Lung (tissue), 12 donors: ENCODE data around the gene ENOSF1. TPM values are rescaled to one million over a fixed set of nuclear protein-coding genes. Genes with fewer than 3 reads are reported as not detected.
"Not testable (repeated sequence)": the region's sequence is repeated elsewhere in the genome, so short reads cannot be mapped to it uniquely, and the experiment has no call there.

Source experiments
- ATAC-seq: fragments of 200-7000 bp; cut with Tn5 transposase; one replicate; pipeline ENCODE4 v1.9.1; 2020; ENCODE audit warnings: moderate number of reproducible peaks; ENCODE audit not compliant: insufficient read depth, low FRiP score
- DNase-seq, 3 donors: peaks; one replicate each; pipeline ENCODE4 v3.0.0-alpha.2; 2013 to 2017
- H3K27ac ChIP-seq, 2 donors: one replicate each; pipeline ENCODE4 v1.5.1; 2013; ENCODE audit warnings: mild to moderate bottlenecking in 2 of 2, moderate library complexity in 2 of 2, control low read depth in 1 of 2, inconsistent platforms in 1 of 2, low read depth in 1 of 2, low read length in 1 of 2
- H3K27me3 ChIP-seq, 3 donors: one replicate each; pipeline ENCODE4 v1.5.1; 2013; ENCODE audit warnings: low read length in 2 of 3; ENCODE audit not compliant: control insufficient read depth in 3 of 3, insufficient read depth in 3 of 3
- H3K36me3 ChIP-seq, 4 donors: one replicate each; pipeline ENCODE4 v1.5.1; 2013; ENCODE audit warnings: low read length in 4 of 4, mild to moderate bottlenecking in 1 of 4, moderate library complexity in 1 of 4; ENCODE audit not compliant: control insufficient read depth in 4 of 4, insufficient read depth in 4 of 4
- H3K4me1 ChIP-seq, 5 donors: one replicate each; pipeline ENCODE4 v1.5.1; 2013; ENCODE audit warnings: low read length in 5 of 5, mild to moderate bottlenecking in 2 of 5, moderate library complexity in 1 of 5; ENCODE audit not compliant: control insufficient read depth in 5 of 5, insufficient read depth in 5 of 5
- H3K4me3 ChIP-seq: one replicate; pipeline ENCODE4 v1.5.1; 2013; ENCODE audit warnings: mild to moderate bottlenecking, control low read depth, moderate library complexity
- H3K9ac ChIP-seq, 2 donors: one replicate each; pipeline ENCODE4 v1.5.1; 2013; ENCODE audit warnings: low read length in 2 of 2, control low read depth in 1 of 2; ENCODE audit not compliant: insufficient read depth in 1 of 2
- H3K9me3 ChIP-seq, 4 donors: one replicate each; pipeline ENCODE4 v1.5.1; 2013; ENCODE audit warnings: low read length in 3 of 4, mild to moderate bottlenecking in 1 of 4, moderate library complexity in 1 of 4; ENCODE audit not compliant: control insufficient read depth in 4 of 4, insufficient read depth in 3 of 4
- CTCF ChIP-seq: IDR thresholded peaks from 2 replicates; pipeline ENCODE4 v1.5.1; 2012; ENCODE audit warnings: mild to moderate bottlenecking; ENCODE audit errors: control extremely low read depth, extremely low read depth
- WGBS, 2 donors: extraction: QIAGEN DNeasy Blood & Tissue Kit; methylation state at CpG; one replicate each; pipeline ENCODE4 v1.1.7; 2013; 5-methylcytosine and 5-hydroxymethylcytosine counted together
- polyA plus RNA-seq, 2 donors: library from polyadenylated mRNA; stranded (reverse); fragments of 200-250 nt; gene quantifications; one replicate each; pipeline ENCODE4 v1.2.1, GENCODE V29; 2013
- total RNA-seq, 2 donors: library from RNA; depleted of rRNA in 1 of 2; stranded (reverse); fragments of >200 nt in 1 of 2; gene quantifications; one replicate each; pipeline ENCODE4 v1.2.1, GENCODE V29; 2014 to 2021
- donor health status: control.
- donor health status: control.
- donor health status: Bipolar disorder and iron deficiency.
- donor health status: healthy.
- donor health status: DM: yes; HTN: yes; CAD: no.

ENOSF1 gene
- total and polyA plus RNA-seq, 4 donors, result 26.9 to 122 (median 101) TPM

GRCh38 chr18:683531-683930 lies 28.9 kb downstream of the ENOSF1 start:
- 84 to 87% methylated on average over 5 of the region's 5 CpGs for WGBS, 2 donors

GRCh38 chr18:682833-683232 lies 29.6 kb downstream of the ENOSF1 start:
- no peak for DNase-seq
- no peak for TF ChIP-seq CTCF
- no peaks in the 10 kb centered on the region for H3K27me3 ChIP-seq
- H3K9me3 ChIP-seq, result no peaks in the 10 kb centered on the region
- H3K27ac ChIP-seq, result no peak overlapping the region
- ATAC-seq, result no peak
- no peak overlapping the region for H3K9ac ChIP-seq
- peaks cover 0 to 3% (median 0%) of the 10 kb centered on the region in 5 donors for H3K4me1 ChIP-seq
- H3K36me3 ChIP-seq, result peaks cover 5 to 40% (median 23%) of the 10 kb centered on the region in 4 donors
- no peak overlapping the region for H3K4me3 ChIP-seq

More at GRCh38 chr18:683531-683930, 28.9 kb downstream of the ENOSF1 start:
- Histone ChIP-seq H3K9me3 (no peaks in the 10 kb centered on the region), H3K27ac (no peak overlapping the region), H3K27me3 (no peaks in the 10 kb centered on the region), H3K36me3 (peaks cover 5 to 35% (median 22%) of the 10 kb centered on the region in 4 donors), H3K4me1 (peaks cover 0 to 3% (median 0%) of the 10 kb centered on the region in 5 donors), H3K4me3 (no peak overlapping the region), H3K9ac (no peak overlapping the region)
- no peak for TF ChIP-seq CTCF
- ATAC-seq (no peak), DNase-seq (no peak)

GRCh38 chr18:682416-682815 lies 30.0 kb downstream of the ENOSF1 start:
- WGBS, 2 donors, result 96% methylated on average over 9 of the region's 9 CpGs
- H3K36me3 ChIP-seq, result peaks cover 5 to 44% (median 23%) of the 10 kb centered on the region in 4 donors
- ATAC-seq, result not testable (repeated sequence)

GRCh38 chr18:681985-682384 lies 30.4 kb downstream of the ENOSF1 start:
- 49 to 77% methylated on average over 5 of the region's 5 CpGs for WGBS, 2 donors
- peaks cover 5 to 44% (median 25%) of the 10 kb centered on the region in 4 donors for H3K36me3 ChIP-seq
- DNase-seq, result no peak
- H3K9me3 ChIP-seq, result no peaks in the 10 kb centered on the region
- no peak overlapping the region for H3K4me3 ChIP-seq
- H3K9ac ChIP-seq, result no peak overlapping the region
- no peak overlapping the region for H3K27ac ChIP-seq
- TF ChIP-seq CTCF, result no peak
- H3K4me1 ChIP-seq, result peaks cover 0 to 3% (median 0%) of the 10 kb centered on the region in 5 donors
- no peaks in the 10 kb centered on the region for H3K27me3 ChIP-seq
- no peak for ATAC-seq

More at GRCh38 chr18:682416-682815, 30.0 kb downstream of the ENOSF1 start:
- H3K27ac ChIP-seq, H3K9me3 ChIP-seq, H3K27me3 ChIP-seq, H3K4me1 ChIP-seq, DNase-seq, H3K9ac ChIP-seq, H3K4me3 ChIP-seq: not testable (repeated sequence)
